Uterus (tissue), 4 donors: ENCODE results near the gene UBE2Q2. TPM values are rescaled to one million over a fixed set of nuclear protein-coding genes. Genes with fewer than 3 reads are reported as not detected.

Source experiments
- DNase-seq, 2 donors: peaks; one replicate each; pipeline ENCODE4 v3.0.0-alpha.2; 2019 to 2020
- H3K27ac ChIP-seq, 2 donors: fragments of 200-600 bp; sonication (generic); 1 replicate in 1 of 2; 2 replicates in 1 of 2; pipeline ENCODE4 v1.5.1; 2016 to 2018
- H3K27me3 ChIP-seq, 2 donors: fragments of 200-600 bp; sonication (generic); one replicate each; pipeline ENCODE4 v1.5.1; 2018 to 2019; ENCODE audit warnings: control low read depth in 1 of 2
- H3K36me3 ChIP-seq, 2 donors: fragments of 200-600 bp; sonication (generic); one replicate each; pipeline ENCODE4 v1.5.1; 2019; ENCODE audit warnings: control low read depth in 1 of 2
- H3K4me1 ChIP-seq, 2 donors: fragments of 200-600 bp; sonication (generic); one replicate each; pipeline ENCODE4 v1.5.1; 2018 to 2019; ENCODE audit warnings: control low read depth in 1 of 2
- H3K4me3 ChIP-seq, 2 donors: fragments of 200-600 bp; sonication (generic); 1 replicate in 1 of 2; 2 replicates in 1 of 2; pipeline ENCODE4 v1.5.1; 2018 to 2019; ENCODE audit warnings: mild to moderate bottlenecking in 1 of 2
- H3K9me3 ChIP-seq, 2 donors: fragments of 200-600 bp; sonication (generic); one replicate each; pipeline ENCODE4 v1.5.1; 2019; ENCODE audit warnings: control low read depth in 1 of 2
- CTCF ChIP-seq, 4 experiments: fragments of 200-600 bp in 2 of 4; fragments of 450-650 bp in 2 of 4; sonication (generic) in 2 of 4; IDR thresholded peaks; one replicate each; pipeline ENCODE4 v1.5.1; 2016 to 2019; ENCODE audit warnings: antibody characterized with exemption in 4 of 4, mild to moderate bottlenecking in 2 of 4, moderate library complexity in 1 of 4
- POLR2A ChIP-seq, 2 donors: fragments of 450-650 bp; IDR thresholded peaks; one replicate each; pipeline ENCODE4 v1.6.1; 2016; ENCODE audit warnings: antibody characterized with exemption in 2 of 2, mild to moderate bottlenecking in 1 of 2, moderate library complexity in 1 of 2
- intact Hi-C: fragments of 100-400 bp; cut with DNase I; formaldehyde crosslinking; loops from one replicate; pipeline ENCODE4 v1.15.1; 2023; ENCODE audit warnings: low total_unique reads
- small RNA-seq: library from RNA; depleted of rRNA; stranded (forward); fragments of <200 nt; gene quantifications from one replicate; pipeline ENCODE3, GENCODE V24; 2016
- total RNA-seq, 4 donors: library from RNA; depleted of rRNA in 3 of 4; stranded (reverse); fragments of >200 nt in 3 of 4; gene quantifications; one replicate each; pipeline versions ENCODE4 v1.1.0 to v1.2.4, GENCODE V29; 2014 to 2023
- donor health status: DM: yes; HTN: yes; CAD: no.

UBE2Q2 gene
- total RNA-seq, 4 donors from 2014 or later = 36.6 to 71.7 (median 57.9) TPM

GRCh38 chr15:75947092-75947491, 103.8 kb downstream of the UBE2Q2 start:
- H3K27ac ChIP-seq = no peak overlapping the region
- H3K4me3 ChIP-seq = no peak overlapping the region
- TF ChIP-seq POLR2A (IDR thresholded peaks at IDR 0.05) (no peak), CTCF (IDR thresholded peaks at IDR 0.05) (no peak)
- no peaks in the 10 kb centered on the region for H3K27me3 ChIP-seq
- H3K9me3 ChIP-seq = no peaks in the 10 kb centered on the region
- intact Hi-C loops = no loop called here
- H3K4me1 ChIP-seq = no peaks in the 10 kb centered on the region
- no peaks in the 10 kb centered on the region for H3K36me3 ChIP-seq
- DNase-seq = no peak

- TF ChIP-seq POLR2A (IDR thresholded peaks at IDR 0.05) (no peak), CTCF (IDR thresholded peaks at IDR 0.05) (no peak)
- intact Hi-C loops = no loop called here
Measured at GRCh38 chr15:75948761-75949296, 105.6 kb downstream of the UBE2Q2 start.

More at GRCh38 chr15:75948761-75949296, 105.6 kb downstream of the UBE2Q2 start:
- no peaks in the 10 kb centered on the region for H3K36me3 ChIP-seq
- no peak overlapping the region for H3K27ac ChIP-seq
- no peak overlapping the region for H3K4me3 ChIP-seq
- DNase-seq = no peak
- H3K4me1 ChIP-seq = no peaks in the 10 kb centered on the region
- H3K27me3 ChIP-seq = no peaks in the 10 kb centered on the region
- H3K9me3 ChIP-seq = no peaks in the 10 kb centered on the region

Small RNA genes lying within 50 kb of the gene (small RNA-seq; reads per million reads assigned to genes)
- not detected for gene RN7SL510P

Other genes starting within 250 kb of the UBE2Q2 start
- 10 to 100 TPM in 3 of 4 donors, 1 to 10 TPM in 1; 2.0 to 35.8 (median 29.1) TPM for gene SNUPN, start 217.7 kb upstream of the UBE2Q2 start, total RNA-seq
- gene IMP3, start 203.2 kb upstream of the UBE2Q2 start, total RNA-seq = 100 to 1,000 TPM in 1 of 4 donors, 10 to 100 TPM in 3; 32.9 to 171 (median 68.5) TPM
- 10 to 100 TPM in 3 of 4 donors, 1 to 10 TPM in 1; 8.7 to 43.6 (median 28.2) TPM for gene SNX33, start 195.5 kb upstream of the UBE2Q2 start, total RNA-seq
- 10 to 100 TPM; 10.3 to 62.4 (median 46.7) TPM for gene CSPG4, start 130.6 kb upstream of the UBE2Q2 start, total RNA-seq
- 10 to 100 TPM in 3 of 4 donors, 1 to 10 TPM in 1; 5.4 to 41.7 (median 17.9) TPM for gene FBXO22, start 60.4 kb downstream of the UBE2Q2 start, total RNA-seq
- gene NRG4, start 169.0 kb downstream of the UBE2Q2 start, total RNA-seq = under 1 TPM in 1 of 4 donors, not detected in 3; 0.21 TPM
- under 1 TPM in 1 of 4 donors, not detected in 3; 0.35 TPM for gene TMEM266, start 216.5 kb downstream of the UBE2Q2 start, total RNA-seq